ENCODE results near the gene TESK1.

DNA sequence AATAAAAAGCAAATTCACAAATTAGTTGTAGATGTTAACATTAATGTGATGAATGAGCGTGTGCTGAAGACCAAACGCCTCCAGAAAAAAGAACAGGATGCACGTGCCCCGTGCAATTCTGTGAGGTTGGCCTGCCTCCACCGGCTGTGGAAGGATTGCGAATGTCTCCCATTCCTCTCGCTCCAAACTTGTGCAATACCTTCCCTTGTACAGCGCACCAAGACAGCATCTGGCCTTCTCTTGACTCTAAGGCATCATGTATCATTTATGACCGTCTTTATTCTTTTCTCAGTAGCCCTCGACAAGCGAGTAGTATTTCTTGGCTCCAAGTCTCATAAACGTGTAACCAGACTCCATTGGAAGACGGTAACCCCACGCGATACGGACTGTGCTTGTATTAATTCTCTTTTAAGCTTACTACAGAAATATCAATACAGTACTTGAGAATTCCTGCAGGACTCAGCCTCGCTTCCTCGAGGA lies 1.5 kb upstream of the TESK1 start:
- TF ChIP-seq EZH2 (IDR thresholded peaks at IDR 0.05; ENCODE audit: borderline replicate concordance, low read depth, low read length, poor library complexity, severe bottlenecking) = no peak
- no peak for TF ChIP-seq CTCF (conservative IDR thresholded peaks at IDR 0.05; ENCODE audit: low read depth, low read length)
